ENCODE results near the gene ABCA3. TPM values are rescaled to one million over a fixed set of nuclear protein-coding genes. Genes with fewer than 3 reads are reported as not detected.

The ABCA3 gene
- polyA plus RNA-seq, 1 donor, result 14.5 TPM

GRCh38 chr16:2317231-2318020, 23.1 kb downstream of the ABCA3 start:
- no peak for DNase-seq (ENCODE audit: low read depth)

- no peak for DNase-seq (ENCODE audit: low read depth)
Measured at GRCh38 chr16:2308089-2308962, 32.2 kb downstream of the ABCA3 start.

- DNase-seq (ENCODE audit: low read depth), result no peak
Measured at GRCh38 chr16:2299915-2300192, 40.7 kb downstream of the ABCA3 start.

GRCh38 chr16:2299121-2299914, 41.2 kb downstream of the ABCA3 start:
- no peak for DNase-seq (ENCODE audit: low read depth)

- DNase-seq (ENCODE audit: low read depth), result no peak
Measured at GRCh38 chr16:2298621-2299020, 41.9 kb downstream of the ABCA3 start.

GRCh38 chr16:2297506-2297860, 43.0 kb downstream of the ABCA3 start:
- no peak for DNase-seq (ENCODE audit: low read depth)

GRCh38 chr16:2296661-2297505, 43.6 kb downstream of the ABCA3 start:
- DNase-seq (ENCODE audit: low read depth), result no peak

- DNase-seq (ENCODE audit: low read depth), result no peak
Measured at GRCh38 chr16:2295056-2295798, 45.3 kb downstream of the ABCA3 start.

- DNase-seq (ENCODE audit: low read depth), result no peak
Measured at GRCh38 chr16:2292221-2292620, 48.3 kb downstream of the ABCA3 start.

- DNase-seq (ENCODE audit: low read depth), result no peak
Measured at GRCh38 chr16:2289282-2289681, 51.2 kb downstream of the ABCA3 start.

- DNase-seq (ENCODE audit: low read depth), result no peak
Measured at GRCh38 chr16:2288726-2289125, 51.8 kb downstream of the ABCA3 start.

- no peak for DNase-seq (ENCODE audit: low read depth)
Measured at GRCh38 chr16:2287916-2288547, 52.5 kb downstream of the ABCA3 start.

GRCh38 chr16:2286550-2286949, 54.0 kb downstream of the ABCA3 start:
- no peak for DNase-seq (ENCODE audit: low read depth)

GRCh38 chr16:2285731-2286191, 54.8 kb downstream of the ABCA3 start:
- no peak for DNase-seq (ENCODE audit: low read depth)

- DNase-seq (ENCODE audit: low read depth), result no peak
Measured at GRCh38 chr16:2284797-2285576, 55.5 kb downstream of the ABCA3 start.

- DNase-seq (ENCODE audit: low read depth), result no peak
Measured at GRCh38 chr16:2284001-2284770, 56.3 kb downstream of the ABCA3 start.

- DNase-seq (ENCODE audit: low read depth), result no peak
Measured at GRCh38 chr16:2282866-2283555, 57.5 kb downstream of the ABCA3 start.

- DNase-seq (ENCODE audit: low read depth), result no peak
Measured at GRCh38 chr16:2282262-2282661, 58.3 kb downstream of the ABCA3 start.
